Tibial artery (tissue), 4 donors: ENCODE data around the gene GLDC.

ENCODE experiments used
- DNase-seq, 2 donors: peaks; one replicate each; pipeline ENCODE4 v3.0.0-alpha.2; 2019
- H3K27ac ChIP-seq, 2 donors: fragments of 200-600 bp; sonication (generic) in 1 of 2; 1 replicate in 1 of 2; 2 replicates in 1 of 2; pipeline ENCODE4 v1.5.1; 2018 to 2019; ENCODE audit warnings: mild to moderate bottlenecking in 1 of 2
- H3K27me3 ChIP-seq, 2 donors: fragments of 200-600 bp; sonication (generic) in 1 of 2; one replicate each; pipeline versions ENCODE4 v1.5.1 to v1.6.0; 2016 to 2019
- H3K36me3 ChIP-seq, 3 donors: fragments of 200-600 bp; sonication (generic) in 2 of 3; one replicate each; pipeline ENCODE4 v1.5.1; 2016 to 2019; ENCODE audit warnings: mild to moderate bottlenecking in 2 of 3
- H3K4me1 ChIP-seq, 4 donors: fragments of 200-600 bp; sonication (generic) in 2 of 4; 1 replicate in 3 of 4; 2 replicates in 1 of 4; pipeline ENCODE4 v1.5.1; 2016 to 2019
- H3K4me3 ChIP-seq, 2 donors: fragments of 200-600 bp; sonication (generic) in 1 of 2; 1 replicate in 1 of 2; 2 replicates in 1 of 2; pipeline ENCODE4 v1.5.1; 2018 to 2019; ENCODE audit warnings: mild to moderate bottlenecking in 2 of 2
- H3K9me3 ChIP-seq, 3 donors: fragments of 200-600 bp; sonication (generic) in 1 of 3; one replicate each; pipeline ENCODE4 v1.5.1; 2016 to 2019
- CTCF ChIP-seq, 2 experiments: fragments of 200-600 bp in 1 of 2; fragments of 450-650 bp in 1 of 2; IDR thresholded peaks; one replicate each; pipeline ENCODE4 v1.5.1; 2017 to 2019; ENCODE audit warnings: antibody characterized with exemption in 2 of 2, mild to moderate bottlenecking in 1 of 2, moderate library complexity in 1 of 2
- intact Hi-C: fragments of 100-400 bp; cut with DNase I; formaldehyde crosslinking; loops from one replicate; pipeline ENCODE4 v1.15.0; 2023; ENCODE audit warnings: low total_unique reads

The GLDC gene

GRCh38 chr9:6609497-6610016 is 36.0 kb downstream of the GLDC start:
- H3K27me3 ChIP-seq = no peaks in the 10 kb centered on the region
- no peak overlapping the region for H3K27ac ChIP-seq
- no peaks in the 10 kb centered on the region for H3K4me1 ChIP-seq
- no peaks in the 10 kb centered on the region for H3K36me3 ChIP-seq
- no peak for DNase-seq
- intact Hi-C loops = no loop called here
- TF ChIP-seq CTCF (IDR thresholded peaks at IDR 0.05) = no peak
- no peaks in the 10 kb centered on the region for H3K9me3 ChIP-seq
- no peak overlapping the region for H3K4me3 ChIP-seq

- Histone ChIP-seq H3K9me3 (no peaks in the 10 kb centered on the region), H3K4me3 (no peak overlapping the region), H3K36me3 (no peaks in the 10 kb centered on the region), H3K4me1 (no peaks in the 10 kb centered on the region), H3K27me3 (no peaks in the 10 kb centered on the region), H3K27ac (no peak overlapping the region)
- intact Hi-C loops = no loop called here
- no peak for TF ChIP-seq CTCF (IDR thresholded peaks at IDR 0.05)
- no peak for DNase-seq
Measured at GRCh38 chr9:6605202-6605601, 40.3 kb downstream of the GLDC start.

- intact Hi-C loops = no loop called here
- no peaks in the 10 kb centered on the region for H3K27me3 ChIP-seq
- TF ChIP-seq CTCF (IDR thresholded peaks at IDR 0.05) = no peak
- H3K36me3 ChIP-seq = no peaks in the 10 kb centered on the region
- DNase-seq = no peak
- no peak overlapping the region for H3K4me3 ChIP-seq
- H3K4me1 ChIP-seq = no peaks in the 10 kb centered on the region
- H3K27ac ChIP-seq = no peak overlapping the region
- no peaks in the 10 kb centered on the region for H3K9me3 ChIP-seq
Measured at GRCh38 chr9:6600426-6600825, 45.1 kb downstream of the GLDC start.

GRCh38 chr9:6600006-6600405 is 45.5 kb downstream of the GLDC start:
- TF ChIP-seq CTCF (IDR thresholded peaks at IDR 0.05) = no peak
- H3K27me3 ChIP-seq = no peaks in the 10 kb centered on the region
- H3K36me3 ChIP-seq = no peaks in the 10 kb centered on the region
- no peak overlapping the region for H3K4me3 ChIP-seq
- H3K9me3 ChIP-seq = no peaks in the 10 kb centered on the region
- H3K27ac ChIP-seq = no peak overlapping the region
- no peaks in the 10 kb centered on the region for H3K4me1 ChIP-seq
- intact Hi-C loops = no loop called here
- no peak for DNase-seq

- Histone ChIP-seq H3K27me3 (no peaks in the 10 kb centered on the region), H3K4me1 (no peaks in the 10 kb centered on the region), H3K27ac (no peak overlapping the region), H3K4me3 (no peak overlapping the region), H3K9me3 (no peaks in the 10 kb centered on the region), H3K36me3 (no peaks in the 10 kb centered on the region)
- DNase-seq = no peak
- TF ChIP-seq CTCF (IDR thresholded peaks at IDR 0.05) = no peak
- intact Hi-C loops = no loop called here
Measured at GRCh38 chr9:6598249-6598725, 47.2 kb downstream of the GLDC start.

- Histone ChIP-seq H3K9me3 (no peaks in the 10 kb centered on the region), H3K4me1 (no peaks in the 10 kb centered on the region), H3K36me3 (no peaks in the 10 kb centered on the region), H3K27me3 (no peaks in the 10 kb centered on the region), H3K4me3 (no peak overlapping the region), H3K27ac (no peak overlapping the region)
- intact Hi-C loops = no loop called here
- DNase-seq = no peak
- no peak for TF ChIP-seq CTCF (IDR thresholded peaks at IDR 0.05)
Measured at GRCh38 chr9:6592791-6593190, 52.7 kb downstream of the GLDC start.
